ENCODE results near the gene CRY1.
"Not testable (repeated sequence)": the region's sequence is repeated elsewhere in the genome, so short reads cannot be mapped to it uniquely, and the experiment has no call there.

CRY1 gene

DNA sequence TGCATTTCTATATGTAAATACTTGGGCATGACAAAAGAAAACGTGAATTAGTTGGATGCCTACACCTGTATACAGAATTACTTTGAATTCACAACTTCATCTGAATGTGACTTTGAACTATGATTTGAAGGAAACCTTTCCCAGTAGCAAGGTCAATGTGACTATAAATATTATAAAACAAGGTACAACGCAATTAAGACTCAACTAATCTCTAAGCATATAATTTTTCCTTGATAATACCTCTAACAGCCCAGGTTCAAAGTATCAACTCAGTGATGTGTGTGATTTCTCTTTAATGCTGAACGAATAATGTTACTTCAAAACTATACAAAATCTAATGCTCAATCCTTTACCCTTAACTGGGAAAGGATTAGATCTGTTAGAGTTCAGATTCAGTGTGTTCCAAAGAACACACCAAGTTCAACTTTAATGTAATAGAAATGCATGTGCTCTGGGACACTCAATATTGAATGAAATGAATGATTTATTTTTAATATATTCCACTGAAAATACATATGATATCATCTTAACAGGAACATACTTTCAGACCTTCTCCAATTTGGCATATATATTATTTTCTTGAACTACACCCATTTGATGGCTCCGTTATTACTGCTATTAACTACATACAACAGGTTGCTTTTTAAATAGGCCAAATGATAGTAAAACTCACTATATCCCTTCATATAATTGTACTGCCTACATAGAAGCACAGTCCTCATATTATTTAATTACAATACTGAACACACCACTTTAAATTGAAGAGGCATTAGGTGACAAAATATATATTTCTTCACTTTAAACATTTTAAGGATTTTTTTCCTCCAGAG is 66.3 kb downstream of the CRY1 start:
- H3K4me3 ChIP-seq (ENCODE audit: low read depth, low read length), result no peak overlapping the region
- no peak for DNase-seq (ENCODE audit: low read depth)

DNA sequence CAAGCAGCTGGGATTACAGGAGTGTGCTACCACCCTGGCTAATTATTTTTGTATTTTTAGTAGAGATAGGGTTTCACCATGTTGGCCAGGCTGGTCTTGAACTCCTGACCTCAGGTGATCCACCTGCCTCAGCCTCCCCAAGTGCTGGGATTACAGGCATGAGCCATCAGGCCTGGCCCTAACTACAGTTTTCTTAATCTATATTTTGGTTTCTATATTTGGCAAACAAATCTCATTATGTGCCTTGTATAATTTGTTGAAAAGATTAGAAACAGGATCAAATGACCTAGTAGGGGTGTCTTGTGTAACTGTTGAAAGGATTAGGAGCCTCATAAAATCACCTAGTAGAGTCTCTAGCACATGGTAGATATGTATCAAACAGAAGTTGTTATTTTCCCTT is 67.0 kb downstream of the CRY1 start:
- H3K4me3 ChIP-seq (ENCODE audit: low read depth, low read length); DNase-seq (ENCODE audit: low read depth): not testable (repeated sequence)

More for the DNA sequence above, 66.3 kb downstream of the CRY1 start:
- TF ChIP-seq, protein P1, sequence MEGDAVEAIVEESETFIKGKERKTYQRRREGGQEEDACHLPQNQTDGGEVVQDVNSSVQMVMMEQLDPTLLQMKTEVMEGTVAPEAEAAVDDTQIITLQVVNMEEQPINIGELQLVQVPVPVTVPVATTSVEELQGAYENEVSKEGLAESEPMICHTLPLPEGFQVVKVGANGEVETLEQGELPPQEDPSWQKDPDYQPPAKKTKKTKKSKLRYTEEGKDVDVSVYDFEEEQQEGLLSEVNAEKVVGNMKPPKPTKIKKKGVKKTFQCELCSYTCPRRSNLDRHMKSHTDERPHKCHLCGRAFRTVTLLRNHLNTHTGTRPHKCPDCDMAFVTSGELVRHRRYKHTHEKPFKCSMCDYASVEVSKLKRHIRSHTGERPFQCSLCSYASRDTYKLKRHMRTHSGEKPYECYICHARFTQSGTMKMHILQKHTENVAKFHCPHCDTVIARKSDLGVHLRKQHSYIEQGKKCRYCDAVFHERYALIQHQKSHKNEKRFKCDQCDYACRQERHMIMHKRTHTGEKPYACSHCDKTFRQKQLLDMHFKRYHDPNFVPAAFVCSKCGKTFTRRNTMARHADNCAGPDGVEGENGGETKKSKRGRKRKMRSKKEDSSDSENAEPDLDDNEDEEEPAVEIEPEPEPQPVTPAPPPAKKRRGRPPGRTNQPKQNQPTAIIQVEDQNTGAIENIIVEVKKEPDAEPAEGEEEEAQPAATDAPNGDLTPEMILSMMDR (IDR thresholded peaks at IDR 0.05; ENCODE audit: low read depth, low read length, missing control alignments), result no peak

DNA sequence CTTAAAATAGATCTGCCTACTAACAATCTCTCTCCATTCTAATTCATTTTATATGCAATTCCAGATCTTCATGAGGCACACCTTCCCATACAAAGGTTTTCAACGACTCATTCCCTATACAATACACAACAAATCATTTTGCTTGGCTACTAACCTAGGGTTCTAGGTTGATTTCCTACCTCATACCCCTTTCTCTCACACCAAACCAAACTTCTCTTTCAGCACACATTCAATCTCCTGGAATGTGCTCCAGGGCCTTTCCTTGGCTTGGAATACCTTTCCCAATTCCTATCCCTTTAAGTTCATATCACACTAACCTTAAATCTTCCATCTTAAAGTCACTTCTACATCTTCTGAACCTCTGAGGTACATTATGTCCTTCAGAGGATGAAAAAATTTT is 67.7 kb downstream of the CRY1 start:
- H3K4me3 ChIP-seq (ENCODE audit: low read depth, low read length), result no peak overlapping the region

DNA sequence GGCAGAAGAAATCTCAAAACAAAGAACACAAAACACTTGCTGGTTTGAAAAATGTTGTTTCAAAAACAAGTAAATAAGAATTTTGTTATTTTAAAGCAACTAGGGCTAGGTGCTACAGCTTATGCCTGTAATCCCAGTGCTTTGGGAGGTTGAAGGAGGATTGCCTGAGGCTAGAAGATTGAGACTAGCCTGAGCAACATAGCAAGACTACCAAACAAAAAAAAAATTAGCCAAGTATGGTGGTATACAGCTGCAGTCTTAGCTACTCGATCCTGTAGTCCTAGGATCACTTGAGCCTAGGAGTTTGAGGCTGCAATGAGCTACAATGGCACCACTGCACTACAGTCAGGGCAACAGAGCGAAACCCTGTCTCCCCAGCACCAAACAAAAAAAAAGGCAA is 73.8 kb downstream of the CRY1 start:
- DNase-seq (ENCODE audit: low read depth), result no peak
- no peak overlapping the region for H3K4me3 ChIP-seq (ENCODE audit: low read depth, low read length)
- TF ChIP-seq, protein P1 (IDR thresholded peaks at IDR 0.05; ENCODE audit: low read depth, low read length, missing control alignments), result no peak

More for the DNA sequence above, 67.7 kb downstream of the CRY1 start:
- no peak for DNase-seq (ENCODE audit: low read depth)
- TF ChIP-seq, protein P1 (IDR thresholded peaks at IDR 0.05; ENCODE audit: low read depth, low read length, missing control alignments), result no peak

DNA sequence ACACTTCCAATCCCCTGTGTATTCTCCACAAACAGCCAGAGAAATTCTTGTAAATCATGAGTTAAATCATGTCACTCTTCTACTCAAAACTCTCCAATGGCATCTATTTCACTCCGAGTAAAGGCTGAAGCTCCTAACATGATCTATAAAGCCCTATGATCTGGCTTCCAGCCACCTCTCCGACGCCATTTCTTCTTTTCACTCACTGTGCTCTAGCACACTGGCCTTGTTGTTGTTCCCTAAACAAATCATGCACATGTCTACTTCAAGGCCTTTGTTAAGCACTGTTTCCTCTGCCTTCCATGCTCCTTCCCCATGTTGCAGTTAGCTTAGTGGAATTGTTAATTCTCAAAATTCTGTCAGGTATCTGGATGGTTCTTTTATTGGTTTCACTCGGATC is 76.3 kb downstream of the CRY1 start:
- no peak overlapping the region for H3K4me3 ChIP-seq (ENCODE audit: low read depth, low read length)
- TF ChIP-seq, protein P1 (IDR thresholded peaks at IDR 0.05; ENCODE audit: low read depth, low read length, missing control alignments), result no peak
- DNase-seq (ENCODE audit: low read depth), result no peak

DNA sequence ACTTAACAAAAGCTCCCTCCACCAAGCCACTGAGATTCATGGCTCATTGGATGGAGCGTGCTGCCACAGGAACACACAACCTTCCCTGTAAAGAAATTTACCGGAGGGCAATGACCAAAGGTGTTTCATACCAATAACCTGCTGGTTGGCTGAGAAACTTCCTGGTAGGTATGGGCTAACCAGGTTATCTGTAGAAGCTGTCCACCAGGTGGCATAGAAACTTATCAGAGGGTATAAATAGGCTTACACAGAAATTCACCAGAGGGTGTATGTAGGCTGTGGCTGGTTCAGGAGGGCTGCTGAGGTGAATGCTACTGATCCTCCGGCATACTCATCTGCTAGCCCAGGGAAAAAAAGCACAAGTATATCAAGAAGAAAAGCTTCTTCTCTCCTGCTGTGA is 79.3 kb downstream of the CRY1 start:
- DNase-seq (ENCODE audit: low read depth), result no peak
- no peak overlapping the region for H3K4me3 ChIP-seq (ENCODE audit: low read depth, low read length)
- TF ChIP-seq, protein P1 (IDR thresholded peaks at IDR 0.05; ENCODE audit: low read depth, low read length, missing control alignments), result peak; percentile 10

DNA sequence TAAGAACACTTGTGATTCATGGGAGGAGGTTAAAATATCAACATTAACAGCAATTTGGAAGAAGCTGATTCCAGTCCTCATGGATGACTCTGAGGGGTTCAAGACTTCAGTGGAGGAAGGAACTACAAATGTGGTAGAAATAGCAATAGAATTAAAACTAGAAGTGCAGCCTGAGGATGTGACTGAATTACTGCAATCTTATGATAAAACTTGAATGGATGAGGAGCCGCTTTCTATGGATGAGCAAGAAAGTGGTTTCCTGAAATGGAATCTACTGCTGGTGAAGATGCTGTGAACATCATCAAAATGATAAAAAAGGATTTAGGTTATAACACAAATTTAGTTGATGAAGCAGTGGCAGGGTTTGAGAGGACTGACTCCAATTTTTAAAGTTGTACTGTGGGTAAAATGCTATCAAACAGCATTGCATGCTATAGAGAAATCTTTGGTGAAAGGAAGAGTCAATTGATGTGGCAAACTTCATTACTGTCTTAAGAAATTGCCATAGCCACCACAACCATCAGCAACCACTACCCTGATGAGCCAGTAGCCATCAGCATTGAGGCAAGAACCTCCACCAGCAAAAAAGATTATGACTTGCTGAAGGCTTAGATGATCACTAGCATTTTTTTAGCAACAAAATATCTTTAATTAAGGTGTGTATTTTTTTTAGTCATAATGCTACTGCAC is 80.5 kb downstream of the CRY1 start:
- no peak for DNase-seq (ENCODE audit: low read depth)
- no peak overlapping the region for H3K4me3 ChIP-seq (ENCODE audit: low read depth, low read length)
- TF ChIP-seq, protein P1 (IDR thresholded peaks at IDR 0.05; ENCODE audit: low read depth, low read length, missing control alignments), result no peak

Data from GM12864 (cell line).